GM18861 (cell line): ENCODE data around the gene ZNF687.

ENCODE experiments used
- ATAC-seq: cut with Tn5 transposase; IDR thresholded peaks from one replicate; pipeline ENCODE4 v1.9.1; 2021; ENCODE audit not compliant: unreplicated experiment

Gene ZNF687

GRCh38 chr1:151281225-151281968 is 702 bp upstream of the ZNF687 start:
- peak; percentile 22 for ATAC-seq

GRCh38 chr1:151282883-151283725 is 1.0 kb downstream of the ZNF687 start:
- no peak for ATAC-seq

GRCh38 chr1:151284013-151284577 is 2.0 kb downstream of the ZNF687 start:
- ATAC-seq: no peak

DNA sequence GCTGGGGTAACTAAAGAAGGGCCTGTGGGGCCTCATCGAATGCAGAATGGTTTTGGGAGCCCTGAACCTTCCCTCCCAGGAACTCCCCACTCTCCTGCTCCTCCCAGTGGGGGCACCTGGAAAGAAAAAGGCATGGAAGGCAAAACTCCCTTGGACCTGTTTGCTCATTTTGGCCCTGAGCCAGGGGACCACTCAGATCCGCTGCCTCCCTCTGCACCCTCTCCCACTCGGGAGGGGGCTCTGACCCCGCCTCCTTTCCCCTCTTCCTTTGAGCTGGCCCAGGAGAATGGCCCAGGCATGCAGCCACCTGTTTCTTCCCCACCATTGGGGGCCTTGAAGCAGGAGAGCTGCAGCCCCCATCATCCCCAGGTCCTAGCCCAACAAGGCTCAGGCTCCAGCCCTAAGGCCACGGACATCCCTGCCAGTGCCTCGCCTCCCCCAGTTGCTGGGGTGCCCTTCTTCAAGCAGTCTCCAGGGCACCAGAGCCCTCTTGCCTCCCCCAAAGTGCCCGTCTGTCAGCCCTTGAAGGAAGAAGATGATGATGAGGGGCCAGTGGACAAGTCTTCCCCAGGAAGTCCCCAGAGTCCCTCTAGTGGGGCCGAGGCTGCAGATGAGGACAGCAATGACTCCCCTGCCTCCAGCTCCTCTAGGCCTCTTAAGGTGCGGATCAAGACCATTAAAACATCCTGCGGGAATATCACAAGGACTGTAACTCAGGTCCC is 4.7 kb downstream of the ZNF687 start:
- no peak for ATAC-seq

DNA sequence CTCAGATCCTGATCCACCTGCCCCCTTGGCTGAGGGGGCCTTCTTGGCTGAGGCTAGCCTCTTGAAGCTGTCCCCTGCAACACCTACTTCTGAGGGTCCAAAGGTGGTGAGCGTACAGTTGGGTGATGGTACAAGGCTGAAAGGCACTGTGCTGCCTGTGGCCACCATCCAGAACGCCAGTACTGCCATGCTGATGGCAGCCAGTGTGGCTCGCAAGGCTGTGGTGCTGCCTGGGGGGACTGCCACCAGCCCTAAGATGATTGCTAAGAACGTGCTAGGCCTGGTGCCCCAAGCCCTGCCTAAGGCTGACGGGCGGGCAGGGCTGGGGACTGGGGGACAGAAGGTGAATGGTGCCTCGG is 5.2 kb downstream of the ZNF687 start:
- ATAC-seq: no peak

DNA sequence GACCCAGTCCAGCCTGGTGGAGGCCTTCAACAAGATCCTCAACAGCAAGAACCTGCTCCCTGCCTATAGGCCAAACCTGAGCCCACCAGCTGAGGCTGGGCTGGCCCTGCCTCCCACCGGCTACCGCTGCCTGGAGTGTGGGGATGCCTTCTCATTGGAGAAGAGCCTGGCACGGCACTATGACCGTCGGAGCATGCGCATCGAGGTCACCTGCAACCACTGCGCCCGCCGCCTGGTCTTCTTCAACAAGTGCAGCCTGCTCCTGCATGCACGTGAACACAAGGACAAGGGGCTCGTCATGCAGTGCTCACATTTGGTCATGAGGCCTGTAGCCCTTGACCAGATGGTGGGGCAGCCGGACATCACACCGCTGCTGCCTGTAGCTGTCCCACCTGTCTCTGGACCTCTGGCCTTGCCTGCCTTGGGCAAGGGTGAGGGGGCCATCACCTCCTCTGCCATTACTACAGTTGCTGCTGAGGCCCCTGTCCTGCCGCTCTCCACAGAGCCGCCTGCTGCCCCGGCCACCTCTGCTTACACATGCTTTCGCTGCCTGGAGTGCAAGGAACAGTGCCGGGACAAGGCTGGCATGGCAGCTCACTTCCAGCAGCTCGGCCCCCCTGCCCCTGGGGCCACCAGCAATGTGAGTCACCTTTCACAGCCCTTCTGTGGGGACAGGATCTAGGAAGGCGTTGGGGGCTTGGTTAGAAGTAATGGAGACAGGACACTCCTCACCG is 5.8 kb downstream of the ZNF687 start:
- no peak for ATAC-seq

GRCh38 chr1:151288502-151288901 is 6.4 kb downstream of the ZNF687 start:
- ATAC-seq: no peak

DNA sequence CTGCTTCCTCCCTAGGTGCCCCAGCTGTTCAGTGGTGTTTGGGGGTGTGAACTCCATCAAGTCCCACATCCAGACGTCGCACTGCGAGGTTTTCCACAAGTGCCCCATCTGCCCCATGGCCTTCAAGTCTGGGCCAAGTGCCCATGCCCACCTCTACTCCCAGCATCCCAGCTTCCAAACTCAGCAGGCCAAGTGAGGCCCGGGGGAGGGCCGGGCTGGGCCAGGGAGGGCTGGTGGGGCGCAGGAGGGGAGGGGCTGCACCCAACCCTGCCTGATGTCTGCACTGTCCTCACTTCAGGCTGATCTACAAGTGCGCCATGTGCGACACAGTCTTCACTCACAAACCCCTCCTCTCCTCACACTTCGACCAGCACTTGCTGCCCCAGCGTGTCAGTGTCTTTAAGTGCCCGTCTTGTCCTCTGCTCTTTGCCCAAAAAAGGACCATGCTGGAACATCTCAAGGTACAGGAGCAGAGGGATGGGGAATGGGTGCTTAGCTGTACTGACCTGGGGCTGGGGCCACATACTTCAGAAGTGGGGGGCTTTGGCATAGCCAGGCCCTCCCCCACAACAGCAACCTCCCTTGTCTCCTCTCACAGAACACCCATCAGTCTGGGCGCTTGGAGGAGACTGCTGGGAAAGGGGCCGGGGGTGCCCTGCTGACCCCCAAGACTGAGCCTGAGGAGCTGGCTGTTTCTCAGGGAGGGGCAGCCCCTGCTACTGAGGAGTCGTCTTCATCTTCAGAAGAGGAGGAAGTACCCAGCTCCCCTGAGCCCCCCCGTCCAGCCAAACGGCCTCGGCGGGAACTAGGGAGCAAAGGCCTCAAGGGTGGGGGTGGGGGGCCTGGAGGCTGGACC is 7.2 kb downstream of the ZNF687 start:
- no peak for ATAC-seq

DNA sequence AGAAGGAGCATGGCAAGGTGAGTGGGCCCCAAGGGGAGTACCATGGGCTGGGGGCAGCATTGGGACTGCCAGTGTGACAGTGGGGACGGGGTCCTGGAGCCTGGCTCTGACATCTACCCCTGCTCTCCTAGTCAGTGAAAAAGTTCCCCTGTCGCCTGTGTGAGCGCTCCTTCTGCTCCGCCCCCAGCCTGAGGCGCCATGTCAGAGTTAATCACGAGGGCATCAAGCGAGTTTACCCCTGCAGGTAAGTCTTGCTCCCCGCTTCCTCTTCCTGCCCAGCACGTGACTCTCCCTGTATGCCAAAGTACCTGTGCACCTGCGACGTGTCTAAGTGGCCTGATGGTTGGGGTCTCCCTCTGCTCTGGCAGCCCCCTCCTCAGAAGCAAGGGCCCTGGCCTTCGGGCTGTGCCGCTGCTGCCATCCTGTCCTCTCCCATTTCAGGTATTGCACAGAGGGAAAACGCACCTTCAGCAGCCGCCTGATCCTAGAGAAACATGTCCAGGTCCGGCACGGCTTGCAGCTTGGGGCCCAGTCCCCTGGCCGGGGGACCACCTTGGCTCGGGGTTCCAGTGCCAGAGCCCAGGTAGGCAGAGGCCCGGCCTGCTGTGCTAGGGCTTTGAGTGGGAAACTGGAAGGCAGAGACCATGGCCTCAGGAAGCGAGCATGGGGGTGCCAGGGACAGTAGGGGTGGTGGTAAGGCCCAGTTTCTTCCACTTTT is 8.1 kb downstream of the ZNF687 start:
- no peak for ATAC-seq

- no peak for ATAC-seq
These were observed 8.7 kb downstream of the ZNF687 start for GRCh38 chr1:151290709-151291303.

- ATAC-seq: no peak
These were observed 10.3 kb downstream of the ZNF687 start for GRCh38 chr1:151292207-151293030.

GRCh38 chr1:151293093-151293492 is 11.0 kb downstream of the ZNF687 start:
- no peak for ATAC-seq

GRCh38 chr1:151294742-151295462 is 12.8 kb downstream of the ZNF687 start:
- ATAC-seq: no peak

DNA sequence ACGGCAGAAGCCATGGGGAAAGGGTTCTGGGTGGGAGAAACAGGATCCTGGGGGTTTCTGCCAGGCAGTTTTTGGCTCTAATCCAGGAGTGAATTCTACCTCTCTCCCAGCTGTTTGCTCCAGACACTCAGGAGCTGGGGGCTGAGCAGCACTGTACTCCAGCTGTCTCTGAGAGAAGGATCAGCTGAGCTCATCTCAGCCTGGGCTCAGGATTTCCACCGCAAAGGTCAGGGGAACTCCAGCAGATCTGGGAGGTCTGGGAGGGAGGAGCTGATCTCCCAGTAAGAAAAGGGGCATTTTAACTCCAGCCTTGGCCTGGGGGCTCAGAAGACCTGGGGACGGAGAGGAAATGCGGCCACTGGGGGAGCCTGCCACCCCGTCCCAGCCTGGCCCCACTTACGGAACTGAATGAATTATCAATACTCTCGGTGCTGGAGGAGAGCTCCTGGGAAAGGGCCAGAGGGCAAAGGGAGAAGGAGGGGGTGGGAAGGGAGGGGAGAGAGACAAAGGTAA is 27.8 kb downstream of the ZNF687 start:
- ATAC-seq: no peak

DNA sequence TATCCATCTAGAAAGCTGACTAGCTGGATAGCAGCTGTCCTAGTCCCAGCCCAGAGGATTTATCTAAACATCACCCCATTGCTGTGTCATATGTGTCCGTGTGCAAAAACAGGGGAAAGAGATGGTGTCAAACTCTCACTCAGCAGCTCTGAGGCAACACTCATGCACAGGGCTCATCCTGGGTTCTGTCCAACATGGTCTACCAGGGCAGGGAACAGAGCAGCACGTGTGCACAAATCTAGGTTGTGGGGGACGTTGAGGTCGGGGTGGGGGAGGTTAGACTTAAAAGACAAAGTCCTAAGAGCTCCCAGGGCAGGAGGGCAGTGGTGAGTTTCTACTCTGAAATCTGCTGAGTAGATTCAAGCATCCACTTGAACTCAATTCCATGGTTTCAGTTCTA is 28.9 kb downstream of the ZNF687 start:
- ATAC-seq: no peak

DNA sequence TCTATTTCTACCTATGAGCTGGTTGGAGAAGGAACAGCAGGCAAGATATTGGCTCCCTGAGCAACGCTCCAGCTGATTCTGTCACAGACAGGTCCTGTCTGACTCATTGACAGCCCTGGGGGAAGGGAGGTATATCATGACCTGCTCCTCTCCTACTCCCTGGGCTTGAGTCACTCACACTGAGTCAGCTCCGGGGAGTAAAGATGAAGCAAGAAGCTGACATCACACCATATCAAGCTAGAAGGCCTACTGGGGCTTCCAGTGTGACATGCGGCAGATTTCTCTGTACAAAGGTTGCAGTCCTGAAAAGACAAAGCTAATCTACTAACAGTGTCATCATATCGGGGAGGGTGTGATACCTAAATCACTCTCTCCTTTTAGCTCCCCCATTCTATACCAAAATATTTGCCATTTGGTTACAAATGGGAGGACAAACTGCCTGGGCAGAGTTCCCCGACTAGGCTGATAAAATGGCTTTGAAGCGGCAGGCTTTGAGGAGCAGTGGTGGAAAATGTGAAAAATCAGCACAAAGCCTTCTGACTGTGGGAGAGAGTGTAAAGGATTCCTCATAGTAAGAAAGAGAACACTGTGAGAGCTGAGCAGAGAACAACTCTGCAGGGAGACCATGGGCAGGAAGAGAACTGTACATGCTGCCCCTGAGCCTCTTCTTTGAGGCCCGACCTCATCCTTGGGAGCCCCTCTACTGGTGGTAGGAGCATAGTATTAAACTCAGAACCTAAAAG is 29.7 kb downstream of the ZNF687 start:
- no peak for ATAC-seq
